HG03039 (cell line): ENCODE measurements around the gene KRTAP4-16.
"Not testable (repeated sequence)": the region's sequence is repeated elsewhere in the genome, so short reads cannot be mapped to it uniquely, and the experiment has no call there.

Experiments used
- ATAC-seq: cut with Tn5 transposase; IDR thresholded peaks from one replicate; pipeline ENCODE4 v1.9.1; 2021; ENCODE audit warnings: mild to moderate bottlenecking, moderate library complexity; ENCODE audit not compliant: unreplicated experiment

The KRTAP4-16 gene

GRCh38 chr17:41076788-41077187 is 25.2 kb downstream of the KRTAP4-16 start:
- no peak for ATAC-seq

GRCh38 chr17:41073676-41074075 is 28.3 kb downstream of the KRTAP4-16 start:
- ATAC-seq: no peak

- no peak for ATAC-seq
Observed at GRCh38 chr17:41071606-41072360, 30.2 kb downstream of the KRTAP4-16 start.

- no peak for ATAC-seq
Observed at GRCh38 chr17:41069031-41069430, 33.0 kb downstream of the KRTAP4-16 start.

- no peak for ATAC-seq
Observed at GRCh38 chr17:41067281-41067680, 34.7 kb downstream of the KRTAP4-16 start.

GRCh38 chr17:41065829-41066624 is 36.0 kb downstream of the KRTAP4-16 start, which contains the start of gene KRTAP2-4:
KRTAP2-4 (minus strand) TSS chr17:41065879; CDS start chr17:41065845, 34 bp downstream.
- ATAC-seq: no peak

GRCh38 chr17:41065016-41065689 is 36.9 kb downstream of the KRTAP4-16 start:
- ATAC-seq: not testable (repeated sequence)

- ATAC-seq: no peak
Observed at GRCh38 chr17:41064301-41064700, 37.7 kb downstream of the KRTAP4-16 start.

- no peak for ATAC-seq
Observed at GRCh38 chr17:41063449-41063848, 38.6 kb downstream of the KRTAP4-16 start.

- no peak for ATAC-seq
Observed at GRCh38 chr17:41061964-41062363, 40.0 kb downstream of the KRTAP4-16 start.

- ATAC-seq: no peak
Observed at GRCh38 chr17:41060052-41060604, 41.9 kb downstream of the KRTAP4-16 start, which contains the start of gene KRTAP2-3. KRTAP2-3 (minus strand) TSS chr17:41060114; CDS start chr17:41060050, 64 bp downstream.

- ATAC-seq: not testable (repeated sequence)
Observed at GRCh38 chr17:41059276-41060051, 42.5 kb downstream of the KRTAP4-16 start.

- ATAC-seq: no peak
Observed at GRCh38 chr17:41058741-41059140, 43.3 kb downstream of the KRTAP4-16 start.

GRCh38 chr17:41057547-41057946 is 44.5 kb downstream of the KRTAP4-16 start:
- no peak for ATAC-seq

- ATAC-seq: not testable (repeated sequence)
Observed at GRCh38 chr17:41055130-41055529, 46.9 kb downstream of the KRTAP4-16 start, which contains the start of gene KRTAP2-2. KRTAP2-2 (minus strand) TSS chr17:41055230; CDS start chr17:41055211, 19 bp downstream.

GRCh38 chr17:41054556-41054955 is 47.5 kb downstream of the KRTAP4-16 start:
- ATAC-seq: not testable (repeated sequence)

- ATAC-seq: no peak
Observed at GRCh38 chr17:41054025-41054424, 48.0 kb downstream of the KRTAP4-16 start.

GRCh38 chr17:41052566-41052965 is 49.4 kb downstream of the KRTAP4-16 start:
- ATAC-seq: no peak
